Ishikawa (cell line): ENCODE measurements around the gene FOXP1.

Source experiments
- CEBPB ChIP-seq: IDR thresholded peaks from 2 replicates; pipeline ENCODE4 v1.6.1; 2012
- CREB1 ChIP-seq: IDR thresholded peaks from 2 replicates; pipeline ENCODE4 v1.6.1; 2012; ENCODE audit warnings: low read depth
- EGR1 ChIP-seq: IDR thresholded peaks from 2 replicates; pipeline ENCODE4 v1.6.1; 2012
- EP300 ChIP-seq: IDR thresholded peaks from 2 replicates; pipeline ENCODE4 v1.6.1; 2012; ENCODE audit warnings: borderline replicate concordance
- FOXM1 ChIP-seq: IDR thresholded peaks from 2 replicates; pipeline ENCODE4 v1.6.1; 2012; ENCODE audit warnings: low read depth, borderline replicate concordance
- MAX ChIP-seq: IDR thresholded peaks from 2 replicates; pipeline ENCODE4 v1.6.1; 2012
- NFIC ChIP-seq: IDR thresholded peaks from 2 replicates; pipeline ENCODE4 v1.6.1; 2012
- RAD21 ChIP-seq: IDR thresholded peaks from 2 replicates; pipeline ENCODE4 v1.6.1; 2012; ENCODE audit warnings: low read depth
- REST ChIP-seq: IDR thresholded peaks from 2 replicates; pipeline ENCODE4 v1.6.1; 2012; ENCODE audit warnings: low read depth, mild to moderate bottlenecking
- TAF1 ChIP-seq: IDR thresholded peaks from 2 replicates; pipeline ENCODE4 v1.6.1; 2012; ENCODE audit warnings: low read depth, mild to moderate bottlenecking
- TCF12 ChIP-seq: IDR thresholded peaks from 2 replicates; pipeline ENCODE4 v1.6.1; 2012; ENCODE audit warnings: low read depth
- TEAD4 ChIP-seq: IDR thresholded peaks from 2 replicates; pipeline ENCODE4 v1.6.1; 2012
- USF1 ChIP-seq: IDR thresholded peaks from 2 replicates; pipeline ENCODE4 v1.6.1; 2012
- YY1 ChIP-seq: IDR thresholded peaks from 2 replicates; pipeline ENCODE4 v1.6.1; 2012; ENCODE audit warnings: low read depth
- ZBTB7A ChIP-seq: IDR thresholded peaks from 2 replicates; pipeline ENCODE4 v1.6.1; 2012; ENCODE audit warnings: low read depth

Gene FOXP1

GRCh38 chr3:71175691-71176365 lies 407.7 kb downstream of the FOXP1 start:
- TF ChIP-seq REST (no peak), EGR1 (no peak), TEAD4 (no peak), FOXM1 (no peak)

GRCh38 chr3:71172951-71173350 lies 410.6 kb downstream of the FOXP1 start:
- TF ChIP-seq EGR1 = no peak
- no peak for TF ChIP-seq YY1
- no peak for TF ChIP-seq MAX
- no peak for TF ChIP-seq RAD21
- no peak for TF ChIP-seq TEAD4
- no peak for TF ChIP-seq NFIC
- TF ChIP-seq CEBPB = no peak
- TF ChIP-seq CREB1 = no peak
- no peak for TF ChIP-seq ZBTB7A
- TF ChIP-seq REST = no peak
- no peak for TF ChIP-seq TAF1
- no peak for TF ChIP-seq USF1
- no peak for TF ChIP-seq TCF12
- TF ChIP-seq EP300 = no peak
- no peak for TF ChIP-seq FOXM1

GRCh38 chr3:71172189-71172588 lies 411.3 kb downstream of the FOXP1 start:
- TF ChIP-seq EP300 (no peak), MAX (no peak), FOXM1 (no peak), NFIC (no peak), ZBTB7A (no peak), RAD21 (no peak), REST (no peak), YY1 (no peak), USF1 (no peak), EGR1 (no peak), CREB1 (no peak), TAF1 (no peak), CEBPB (no peak), TCF12 (no peak)

GRCh38 chr3:71171247-71171646 lies 412.3 kb downstream of the FOXP1 start:
- TF ChIP-seq NFIC (no peak), EGR1 (no peak), TCF12 (no peak), CREB1 (no peak), REST (no peak)
